Measurements from ENCODE around the gene C1orf35.

GRCh38 chr1:228152097-228152917, 49.2 kb upstream of the C1orf35 start:
- TF ChIP-seq RAD21 (IDR thresholded peaks at IDR 0.05; ENCODE audit: low read length) (no peak), CTCF (conservative IDR thresholded peaks at IDR 0.05; ENCODE audit: low read depth, low read length) (no peak), MAZ (IDR thresholded peaks at IDR 0.05; ENCODE audit: borderline replicate concordance, low read depth, low read length) (no peak), MXI1 (IDR thresholded peaks at IDR 0.05; ENCODE audit: borderline replicate concordance, low read depth, low read length) (no peak), MAFK (IDR thresholded peaks at IDR 0.05; ENCODE audit: low read depth, low read length) (no peak), CEBPB (IDR thresholded peaks at IDR 0.05; ENCODE audit: low read depth, low read length) (no peak), POLR2A (IDR thresholded peaks at IDR 0.05; ENCODE audit: low read depth, low read length) (no peak), SMC3 (IDR thresholded peaks at IDR 0.05; ENCODE audit: low read depth, low read length) (no peak), USF2 (IDR thresholded peaks at IDR 0.05; ENCODE audit: low read depth, low read length) (no peak), ELK1 (IDR thresholded peaks at IDR 0.05; ENCODE audit: borderline replicate concordance, low read depth, low read length) (no peak)

All from IMR-90 (cell line).